PC-3 (cell line): Measurements from ENCODE around the gene ADCY9. TPM values are rescaled to one million over a fixed set of nuclear protein-coding genes. Genes with fewer than 3 reads are reported as not detected.

Source experiments
- ATAC-seq: fragments of 200-7000 bp; cut with Tn5 transposase; 2 replicates; pipeline ENCODE4 v1.9.1; 2020; ENCODE audit warnings: mild to moderate bottlenecking, moderate library complexity
- BruUV-seq: library from RNA; stranded (reverse); fragments of 400-500 nt; replicated peaks from 2 replicates; lab custom pipeline; 2021; lab: Mats Ljungman, UMichigan
- CTCF ChIA-PET: fragments of 300-600 bp; sonication (Branson Sonifier 250); formaldehyde crosslinking; loops from one replicate; lab custom pipeline; 2022; ENCODE audit warnings: antibody characterized with exemption; lab: Charles Lee
- POLR2A ChIA-PET: fragments of 300-600 bp; sonication (Branson Sonifier 250); formaldehyde crosslinking; loops from one replicate; lab custom pipeline; 2022; ENCODE audit warnings: antibody characterized with exemption; ENCODE audit not compliant: unreplicated experiment; lab: Charles Lee
- DNase-seq: peaks from one replicate; pipeline ENCODE4 v3.0.0-alpha.2; 2015
- H2AFZ ChIP-seq: fragments of 300-600 bp; sonication (generic); 2 replicates; pipeline ENCODE4 v1.6.0; 2016; ENCODE audit warnings: antibody characterized with exemption, low read length
- H3F3A ChIP-seq: fragments of 300-600 bp; sonication (generic); one replicate; pipeline ENCODE4 v1.6.0; 2017; ENCODE audit warnings: antibody characterized with exemption, low read length, control low read depth, mild to moderate bottlenecking; ENCODE audit not compliant: unreplicated experiment
- H3K27ac ChIP-seq: fragments of 300-600 bp; sonication (generic); 2 replicates; pipeline ENCODE4 v1.5.1; 2016; ENCODE audit warnings: mild to moderate bottlenecking, low read length
- H3K27me3 ChIP-seq: fragments of 300-600 bp; sonication (generic); 2 replicates; pipeline ENCODE4 v1.6.1; 2016; ENCODE audit warnings: low read length, mixed read lengths
- H3K36me3 ChIP-seq: fragments of 300-600 bp; sonication (generic); 2 replicates; pipeline ENCODE4 v1.6.1; 2016; ENCODE audit warnings: low read depth, mixed run types, low read length, mixed read lengths
- H3K4me1 ChIP-seq: fragments of 300-600 bp; sonication (generic); 2 replicates; pipeline ENCODE4 v1.5.1; 2016; ENCODE audit warnings: low read length; ENCODE audit not compliant: insufficient read depth
- H3K4me2 ChIP-seq: fragments of 300-600 bp; sonication (generic); 2 replicates; pipeline ENCODE4 v1.6.0; 2016; ENCODE audit warnings: low read length
- H3K4me3 ChIP-seq: fragments of 300-600 bp; sonication (generic); 2 replicates; pipeline ENCODE4 v1.5.1; 2016; ENCODE audit warnings: mild to moderate bottlenecking, low read length, mixed read lengths
- H3K79me2 ChIP-seq: fragments of 300-600 bp; sonication (generic); 2 replicates; pipeline ENCODE4 v1.6.1; 2017; ENCODE audit warnings: low read length, mixed read lengths
- H3K9ac ChIP-seq: fragments of 300-600 bp; sonication (generic); 2 replicates; pipeline ENCODE4 v1.6.0; 2016; ENCODE audit warnings: mild to moderate bottlenecking, low read length
- H3K9me2 ChIP-seq: fragments of 300-600 bp; sonication (generic); replicated peaks from 2 replicates; pipeline ENCODE4 v1.6.1; 2016; ENCODE audit warnings: mixed run types, low read length, mixed read lengths
- H3K9me3 ChIP-seq: fragments of 300-600 bp; sonication (generic); 2 replicates; pipeline ENCODE4 v1.6.1; 2016; ENCODE audit warnings: low read length, mixed read lengths
- H4K20me1 ChIP-seq: fragments of 300-600 bp; sonication (generic); 2 replicates; pipeline ENCODE4 v1.6.1; 2016; ENCODE audit warnings: low read length, mixed read lengths
- EZH2 ChIP-seq: fragments of 300-600 bp; sonication (generic); IDR thresholded peaks from one replicate; pipeline ENCODE4 v1.6.1; 2017; ENCODE audit warnings: antibody characterized with exemption, mild to moderate bottlenecking, low read length; ENCODE audit not compliant: unreplicated experiment
- EZH2phosphoT487 ChIP-seq: fragments of 300-600 bp; sonication (generic); IDR thresholded peaks from 2 replicates; pipeline ENCODE4 v1.6.1; 2018; ENCODE audit warnings: mild to moderate bottlenecking, antibody characterized with exemption, low read length, borderline replicate concordance
- intact Hi-C: fragments of 100-400 bp; cut with micrococcal nuclease; formaldehyde crosslinking; loops from 2 replicates; pipeline ENCODE4 v1.9.0; 2023
- total RNA-seq: library from RNA; depleted of rRNA; stranded (reverse); fragments of >200 nt; gene quantifications from 2 replicates; pipeline ENCODE4 v1.2.3, GENCODE V29; 2014
- TF ChIP-seq, protein P1 (sequence below): fragments of 300-600 bp; sonication (generic); conservative IDR thresholded peaks from 2 replicates; pipeline ENCODE4 v1.5.1; 2017; ENCODE audit warnings: antibody characterized with exemption, low read depth, mild to moderate bottlenecking, low read length

The ADCY9 gene
- total RNA-seq, 1 experiment from 2014 or later, result 6.2 TPM

DNA sequence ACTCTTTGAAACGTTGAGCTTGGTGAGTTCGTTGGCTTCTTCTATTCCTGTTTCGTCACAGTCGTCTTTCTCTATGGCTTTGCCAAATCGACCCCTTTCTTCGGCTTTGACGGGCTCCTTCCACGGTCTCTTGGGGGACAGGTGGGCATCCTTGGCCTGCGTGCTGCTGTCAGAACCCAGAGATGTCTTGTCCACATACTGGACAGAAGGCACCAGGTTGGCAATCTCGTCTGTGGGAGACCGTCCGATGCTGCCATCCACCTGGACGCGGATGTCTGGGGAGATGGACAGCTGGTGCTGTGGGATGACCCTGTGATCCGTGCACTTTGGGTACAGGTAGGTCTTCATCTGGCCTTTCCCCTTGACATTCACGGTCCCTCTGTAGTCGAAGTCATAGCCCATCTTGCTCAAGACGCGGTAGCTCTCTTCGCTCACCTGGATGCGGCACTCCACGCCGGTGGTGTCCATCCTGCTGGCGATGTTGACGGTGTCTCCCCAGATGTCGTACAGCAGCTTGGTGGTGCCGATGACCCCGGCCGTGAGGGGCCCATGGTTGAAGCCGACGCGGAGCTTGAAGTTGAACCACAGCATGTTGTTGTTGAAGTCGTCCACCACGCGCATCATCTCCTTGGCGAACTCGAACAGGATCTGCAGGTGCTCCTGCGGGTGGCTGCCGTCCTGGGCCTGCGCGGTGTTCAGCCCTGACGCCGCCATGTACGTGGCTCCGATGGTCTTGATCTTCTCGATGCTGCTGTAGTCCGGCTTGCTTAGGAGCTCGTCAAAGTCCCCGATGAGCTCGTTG, 150.3 kb downstream of the ADCY9 start:
- no TSS peak for BruUV-seq

DNA sequence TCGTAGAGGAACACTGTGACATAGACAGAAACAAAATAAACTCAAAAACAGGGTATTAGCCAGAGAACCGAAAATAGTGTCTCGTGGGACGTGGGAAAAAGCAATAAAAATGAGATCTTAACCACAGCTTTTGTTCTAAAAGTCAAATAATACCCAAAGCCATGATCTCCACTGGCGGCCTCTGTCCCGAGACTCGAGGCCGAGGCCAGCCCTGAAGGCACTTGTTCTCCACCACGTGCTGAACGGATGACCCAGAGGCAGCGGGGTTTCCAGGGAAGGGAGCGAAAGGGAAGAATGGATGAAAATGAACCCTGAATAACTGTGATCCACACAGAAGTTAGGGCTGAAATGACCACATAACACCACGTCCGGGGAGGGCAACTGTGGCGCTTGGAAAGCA, 150.9 kb downstream of the ADCY9 start:
- H3K9me2 ChIP-seq, result no peaks in the 10 kb centered on the region
- ChIA-PET CTCF (no interaction called here), POLR2A (no interaction called here)
- no TSS peak for BruUV-seq
- ATAC-seq (no peak), DNase-seq (no peak)
- no peaks in the 10 kb centered on the region for H4K20me1 ChIP-seq
- H3F3A ChIP-seq, result no peaks in the 10 kb centered on the region
- TF ChIP-seq EZH2, result no peak
- TF ChIP-seq EZH2phosphoT487, result no peak
- TF ChIP-seq, protein P1, sequence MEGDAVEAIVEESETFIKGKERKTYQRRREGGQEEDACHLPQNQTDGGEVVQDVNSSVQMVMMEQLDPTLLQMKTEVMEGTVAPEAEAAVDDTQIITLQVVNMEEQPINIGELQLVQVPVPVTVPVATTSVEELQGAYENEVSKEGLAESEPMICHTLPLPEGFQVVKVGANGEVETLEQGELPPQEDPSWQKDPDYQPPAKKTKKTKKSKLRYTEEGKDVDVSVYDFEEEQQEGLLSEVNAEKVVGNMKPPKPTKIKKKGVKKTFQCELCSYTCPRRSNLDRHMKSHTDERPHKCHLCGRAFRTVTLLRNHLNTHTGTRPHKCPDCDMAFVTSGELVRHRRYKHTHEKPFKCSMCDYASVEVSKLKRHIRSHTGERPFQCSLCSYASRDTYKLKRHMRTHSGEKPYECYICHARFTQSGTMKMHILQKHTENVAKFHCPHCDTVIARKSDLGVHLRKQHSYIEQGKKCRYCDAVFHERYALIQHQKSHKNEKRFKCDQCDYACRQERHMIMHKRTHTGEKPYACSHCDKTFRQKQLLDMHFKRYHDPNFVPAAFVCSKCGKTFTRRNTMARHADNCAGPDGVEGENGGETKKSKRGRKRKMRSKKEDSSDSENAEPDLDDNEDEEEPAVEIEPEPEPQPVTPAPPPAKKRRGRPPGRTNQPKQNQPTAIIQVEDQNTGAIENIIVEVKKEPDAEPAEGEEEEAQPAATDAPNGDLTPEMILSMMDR, result no peak
- no peaks in the 10 kb centered on the region for H3K27me3 ChIP-seq
- H3K4me1 ChIP-seq, result 0 out of 2 replicates have a peak, but pooled peaks cover 5% of the 10 kb centered on the region
- no peak overlapping the region for H3K9ac ChIP-seq
- H2AFZ ChIP-seq, result no peak overlapping the region
- no peaks in the 10 kb centered on the region for H3K9me3 ChIP-seq
- H3K36me3 ChIP-seq, result no peaks in the 10 kb centered on the region
- H3K4me3 ChIP-seq, result no peak overlapping the region
- intact Hi-C loops, result no loop called here
- H3K4me2 ChIP-seq, result no peak overlapping the region
- H3K27ac ChIP-seq, result no peak overlapping the region
- no peaks in the 10 kb centered on the region for H3K79me2 ChIP-seq

More for the DNA sequence above, 150.3 kb downstream of the ADCY9 start:
- Histone ChIP-seq H3K27me3 (no peaks in the 10 kb centered on the region), H3K4me1 (peaks cover 6% of the 10 kb centered on the region; the same call in 1 of the 2 replicates), H2AFZ (no peak overlapping the region), H3F3A (no peaks in the 10 kb centered on the region), H4K20me1 (no peaks in the 10 kb centered on the region), H3K79me2 (no peaks in the 10 kb centered on the region), H3K9ac (no peak overlapping the region), H3K9me3 (no peaks in the 10 kb centered on the region), H3K4me2 (no peak overlapping the region), H3K27ac (no peak overlapping the region), H3K36me3 (no peaks in the 10 kb centered on the region), H3K4me3 (no peak overlapping the region), H3K9me2 (no peaks in the 10 kb centered on the region)
- intact Hi-C loops, result no loop called here
- ChIA-PET CTCF (no interaction called here), POLR2A (no interaction called here)
- ATAC-seq (no peak), DNase-seq (no peak)
- no peak for TF ChIP-seq EZH2
- TF ChIP-seq, protein P1, result no peak
- TF ChIP-seq EZH2phosphoT487, result no peak

DNA sequence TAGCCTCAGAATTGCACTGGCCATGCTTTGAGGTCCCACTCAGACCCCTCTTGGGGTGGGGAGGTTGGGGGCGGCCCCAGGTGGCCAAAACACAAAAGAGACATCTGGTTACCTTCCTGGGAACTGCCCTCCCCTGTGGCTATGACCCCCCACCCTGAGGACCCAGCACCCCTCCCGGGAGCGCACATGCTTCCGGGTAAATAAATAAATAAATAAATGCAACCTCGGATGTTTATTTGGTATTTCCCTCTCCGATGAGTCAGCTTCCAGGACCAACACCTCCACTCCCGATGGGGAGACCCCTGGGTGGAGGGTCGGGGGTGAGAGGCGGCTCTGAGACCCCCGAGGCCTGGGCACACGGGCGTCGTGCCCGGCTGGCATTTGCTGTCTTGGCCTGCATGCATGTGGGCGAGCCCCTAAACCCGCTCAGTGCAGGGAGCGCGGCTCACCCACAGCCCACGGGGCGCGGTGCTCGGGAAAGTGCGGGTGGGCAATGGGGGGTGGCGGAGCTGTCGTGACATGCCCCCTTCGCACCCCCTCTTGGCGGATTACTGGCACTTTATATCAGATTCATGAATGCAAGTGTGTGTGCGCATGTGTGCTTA, 151.5 kb downstream of the ADCY9 start:
- H3K27ac ChIP-seq, result no peak overlapping the region
- TF ChIP-seq EZH2phosphoT487 (no peak), EZH2 (no peak)
- TF ChIP-seq, protein P1, result no peak
- ChIA-PET POLR2A (no interaction called here), CTCF (no interaction called here)
- H3K9ac ChIP-seq, result no peak overlapping the region
- H3K79me2 ChIP-seq, result no peaks in the 10 kb centered on the region
- no peaks in the 10 kb centered on the region for H3K9me2 ChIP-seq
- intact Hi-C loops, result no loop called here
- no peaks in the 10 kb centered on the region for H3K36me3 ChIP-seq
- no peak overlapping the region for H3K4me3 ChIP-seq
- no TSS peak for BruUV-seq
- H3F3A ChIP-seq, result no peaks in the 10 kb centered on the region
- no peak overlapping the region for H2AFZ ChIP-seq
- no peaks in the 10 kb centered on the region for H3K27me3 ChIP-seq
- no peak overlapping the region for H3K4me2 ChIP-seq
- H3K9me3 ChIP-seq, result no peaks in the 10 kb centered on the region
- DNase-seq (no peak), ATAC-seq (no peak)
- H4K20me1 ChIP-seq, result no peaks in the 10 kb centered on the region
- H3K4me1 ChIP-seq, result 0 out of 2 replicates have a peak, but pooled peaks cover 5% of the 10 kb centered on the region
